ENCODE results near the gene POLQ.

- no peak for TF ChIP-seq CTCF (IDR thresholded peaks at IDR 0.05; ENCODE audit: extremely low read depth in 1 of 2, insufficient read depth in 1 of 2, low read depth in 1 of 2, low read length in 2 of 2)
- no peak for TF ChIP-seq EZH2 (IDR thresholded peaks at IDR 0.05; ENCODE audit: borderline replicate concordance, low read depth, low read length, severe bottlenecking)
- no peak for TF ChIP-seq POLR2A (IDR thresholded peaks at IDR 0.05; ENCODE audit: low read depth, low read length)
- no peak for TF ChIP-seq MAX (IDR thresholded peaks at IDR 0.05; ENCODE audit: insufficient read depth, insufficient read length)
- no peak for TF ChIP-seq POLR2AphosphoS5 (IDR thresholded peaks at IDR 0.05; ENCODE audit: insufficient read depth, low read depth, low read length)
- TF ChIP-seq JUN (IDR thresholded peaks at IDR 0.05; ENCODE audit: borderline replicate concordance, insufficient read depth, insufficient read length, low read depth): no peak
- no peak for TF ChIP-seq GATA2 (IDR thresholded peaks at IDR 0.05; ENCODE audit: insufficient read depth, insufficient read length, low read depth, low read length)
- TF ChIP-seq FOS (IDR thresholded peaks at IDR 0.05; ENCODE audit: borderline replicate concordance, insufficient read depth, low read length): no peak
These were observed 115.0 kb downstream of the POLQ start for GRCh38 chr3:121430664-121431215.

Measured in endothelial cell of umbilical vein (primary cell).